A673 (cell line): Measurements from ENCODE around the gene JMJD7.

Experiments
- EZH2 ChIP-seq: fragments of 200-600 bp; sonication (generic); IDR thresholded peaks from 2 replicates; pipeline ENCODE4 v1.6.1; 2017; ENCODE audit warnings: borderline replicate concordance, low read depth, mild to moderate bottlenecking, mixed read lengths, antibody characterized with exemption, low read length; ENCODE audit not compliant: poor library complexity, severe bottlenecking
- TF ChIP-seq, protein P1 (sequence below): fragments of 300-800, 200-600 bp; sonication (generic); conservative IDR thresholded peaks from 2 replicates; pipeline ENCODE4 v1.5.1; 2017; ENCODE audit warnings: low read depth, mild to moderate bottlenecking, antibody characterized with exemption, low read length, moderate library complexity, mixed read lengths

DNA sequence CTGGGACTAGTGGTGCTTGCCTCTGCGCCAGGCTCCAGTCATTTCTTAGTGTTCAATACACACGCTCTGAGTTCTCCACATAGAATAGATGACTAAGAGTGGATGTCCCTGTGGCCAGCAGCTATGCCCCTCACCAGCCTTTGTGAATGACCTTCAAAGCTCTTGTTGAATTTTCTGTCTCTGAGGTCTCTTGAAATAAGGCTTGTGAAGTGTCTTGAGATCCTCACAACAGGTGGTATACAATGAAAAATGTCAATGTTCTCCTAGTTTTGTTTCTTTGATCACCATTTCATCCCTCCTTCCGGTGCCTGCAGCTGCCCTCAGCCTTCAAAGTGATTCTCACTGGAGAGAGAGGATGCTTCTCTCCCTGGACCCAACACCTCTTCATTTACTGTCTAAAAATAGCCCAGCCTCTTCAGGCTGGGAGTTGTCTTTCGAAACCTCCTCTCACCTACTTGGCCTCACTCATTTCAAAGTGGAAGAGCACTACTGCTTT is 48.2 kb upstream of the JMJD7 start:
- TF ChIP-seq EZH2: no peak
- TF ChIP-seq, protein P1, sequence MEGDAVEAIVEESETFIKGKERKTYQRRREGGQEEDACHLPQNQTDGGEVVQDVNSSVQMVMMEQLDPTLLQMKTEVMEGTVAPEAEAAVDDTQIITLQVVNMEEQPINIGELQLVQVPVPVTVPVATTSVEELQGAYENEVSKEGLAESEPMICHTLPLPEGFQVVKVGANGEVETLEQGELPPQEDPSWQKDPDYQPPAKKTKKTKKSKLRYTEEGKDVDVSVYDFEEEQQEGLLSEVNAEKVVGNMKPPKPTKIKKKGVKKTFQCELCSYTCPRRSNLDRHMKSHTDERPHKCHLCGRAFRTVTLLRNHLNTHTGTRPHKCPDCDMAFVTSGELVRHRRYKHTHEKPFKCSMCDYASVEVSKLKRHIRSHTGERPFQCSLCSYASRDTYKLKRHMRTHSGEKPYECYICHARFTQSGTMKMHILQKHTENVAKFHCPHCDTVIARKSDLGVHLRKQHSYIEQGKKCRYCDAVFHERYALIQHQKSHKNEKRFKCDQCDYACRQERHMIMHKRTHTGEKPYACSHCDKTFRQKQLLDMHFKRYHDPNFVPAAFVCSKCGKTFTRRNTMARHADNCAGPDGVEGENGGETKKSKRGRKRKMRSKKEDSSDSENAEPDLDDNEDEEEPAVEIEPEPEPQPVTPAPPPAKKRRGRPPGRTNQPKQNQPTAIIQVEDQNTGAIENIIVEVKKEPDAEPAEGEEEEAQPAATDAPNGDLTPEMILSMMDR: no peak
